Measurements from ENCODE around the gene VPS35.

VPS35 gene

GRCh38 chr16:46732561-46732960, 43.6 kb upstream of the VPS35 start:
- no peak for TF ChIP-seq ZBTB7A (IDR thresholded peaks at IDR 0.05; ENCODE audit: low read depth)
- no peak for TF ChIP-seq CEBPB (IDR thresholded peaks at IDR 0.05)
- no peak for TF ChIP-seq TAF1 (IDR thresholded peaks at IDR 0.05; ENCODE audit: low read depth)
- TF ChIP-seq MAX (IDR thresholded peaks at IDR 0.05) = no peak

- TF ChIP-seq TCF12 (IDR thresholded peaks at IDR 0.05; ENCODE audit: low read depth) (no peak), REST (IDR thresholded peaks at IDR 0.05; ENCODE audit: low read depth) (no peak)
Observed at GRCh38 chr16:46731691-46732555, 42.9 kb upstream of the VPS35 start.

- TF ChIP-seq TCF12 (IDR thresholded peaks at IDR 0.05; ENCODE audit: low read depth) = no peak
Observed at GRCh38 chr16:46730801-46731690, 42.1 kb upstream of the VPS35 start.

- TF ChIP-seq EGR1 (IDR thresholded peaks at IDR 0.05) = no peak
- TF ChIP-seq CREB1 (IDR thresholded peaks at IDR 0.05; ENCODE audit: low read depth) = no peak
- no peak for TF ChIP-seq YY1 (IDR thresholded peaks at IDR 0.05; ENCODE audit: low read depth)
- no peak for TF ChIP-seq TEAD4 (IDR thresholded peaks at IDR 0.05)
- TF ChIP-seq NFIC (IDR thresholded peaks at IDR 0.05) = no peak
- no peak for TF ChIP-seq USF1 (IDR thresholded peaks at IDR 0.05)
- no peak for TF ChIP-seq TAF1 (IDR thresholded peaks at IDR 0.05; ENCODE audit: low read depth)
- no peak for TF ChIP-seq EP300 (IDR thresholded peaks at IDR 0.05; ENCODE audit: borderline replicate concordance)
- TF ChIP-seq RAD21 (IDR thresholded peaks at IDR 0.05; ENCODE audit: low read depth) = no peak
- TF ChIP-seq ZBTB7A (IDR thresholded peaks at IDR 0.05; ENCODE audit: low read depth) = no peak
- TF ChIP-seq TCF12 (IDR thresholded peaks at IDR 0.05; ENCODE audit: low read depth) = no peak
- TF ChIP-seq CEBPB (IDR thresholded peaks at IDR 0.05) = no peak
- TF ChIP-seq MAX (IDR thresholded peaks at IDR 0.05) = no peak
- TF ChIP-seq FOXM1 (IDR thresholded peaks at IDR 0.05; ENCODE audit: borderline replicate concordance, low read depth) = no peak
- TF ChIP-seq REST (IDR thresholded peaks at IDR 0.05; ENCODE audit: low read depth) = no peak
Observed at GRCh38 chr16:46730126-46730525, 41.1 kb upstream of the VPS35 start.

- TF ChIP-seq TAF1 (IDR thresholded peaks at IDR 0.05; ENCODE audit: low read depth) (no peak), CREB1 (IDR thresholded peaks at IDR 0.05; ENCODE audit: low read depth) (no peak), REST (IDR thresholded peaks at IDR 0.05; ENCODE audit: low read depth) (no peak), TEAD4 (IDR thresholded peaks at IDR 0.05) (no peak), YY1 (IDR thresholded peaks at IDR 0.05; ENCODE audit: low read depth) (no peak), CEBPB (IDR thresholded peaks at IDR 0.05) (no peak), TCF12 (IDR thresholded peaks at IDR 0.05; ENCODE audit: low read depth) (no peak), RAD21 (IDR thresholded peaks at IDR 0.05; ENCODE audit: low read depth) (no peak), EP300 (IDR thresholded peaks at IDR 0.05; ENCODE audit: borderline replicate concordance) (no peak), EGR1 (IDR thresholded peaks at IDR 0.05) (no peak), MAX (IDR thresholded peaks at IDR 0.05) (no peak)
Observed at GRCh38 chr16:46729326-46729995, 40.5 kb upstream of the VPS35 start.
